ENCODE results near the gene STK32B. TPM values are rescaled to one million over a fixed set of nuclear protein-coding genes. Genes with fewer than 3 reads are reported as not detected.

The STK32B gene
- total and polyA plus RNA-seq, 8 donors, result 0.90 to 5.1 (median 3.3) TPM

DNA sequence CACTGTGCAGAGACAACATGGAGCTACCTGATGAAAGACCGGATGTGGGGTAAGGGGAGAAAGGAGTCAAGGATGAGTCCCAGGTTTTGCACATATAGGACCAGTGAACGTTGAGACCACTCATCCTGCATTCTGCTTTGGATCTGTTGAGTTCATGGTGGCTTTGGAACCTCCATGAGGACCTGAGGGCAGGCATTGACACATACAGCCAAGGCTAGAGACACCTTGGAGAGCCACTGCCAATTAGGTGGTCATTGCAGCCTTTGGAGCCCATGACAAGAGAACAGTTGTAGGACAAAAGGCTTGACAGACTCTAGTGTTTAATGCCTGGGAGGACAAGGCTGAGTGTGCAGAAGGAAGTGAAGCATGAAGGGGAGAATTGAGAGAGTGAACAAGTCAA, 87.9 kb downstream of the STK32B start:
- no peaks in the 10 kb centered on the region for H3K27me3 ChIP-seq
- H3K9me3 ChIP-seq, result no peaks in the 10 kb centered on the region
- no peaks in the 10 kb centered on the region for H3K4me1 ChIP-seq
- H3K4me3 ChIP-seq, result no peak overlapping the region
- no peak overlapping the region for H3K27ac ChIP-seq
- intact Hi-C loops (cut with DNase I), result no loop called here
- ATAC-seq, result no peak
- TF ChIP-seq, protein P1, sequence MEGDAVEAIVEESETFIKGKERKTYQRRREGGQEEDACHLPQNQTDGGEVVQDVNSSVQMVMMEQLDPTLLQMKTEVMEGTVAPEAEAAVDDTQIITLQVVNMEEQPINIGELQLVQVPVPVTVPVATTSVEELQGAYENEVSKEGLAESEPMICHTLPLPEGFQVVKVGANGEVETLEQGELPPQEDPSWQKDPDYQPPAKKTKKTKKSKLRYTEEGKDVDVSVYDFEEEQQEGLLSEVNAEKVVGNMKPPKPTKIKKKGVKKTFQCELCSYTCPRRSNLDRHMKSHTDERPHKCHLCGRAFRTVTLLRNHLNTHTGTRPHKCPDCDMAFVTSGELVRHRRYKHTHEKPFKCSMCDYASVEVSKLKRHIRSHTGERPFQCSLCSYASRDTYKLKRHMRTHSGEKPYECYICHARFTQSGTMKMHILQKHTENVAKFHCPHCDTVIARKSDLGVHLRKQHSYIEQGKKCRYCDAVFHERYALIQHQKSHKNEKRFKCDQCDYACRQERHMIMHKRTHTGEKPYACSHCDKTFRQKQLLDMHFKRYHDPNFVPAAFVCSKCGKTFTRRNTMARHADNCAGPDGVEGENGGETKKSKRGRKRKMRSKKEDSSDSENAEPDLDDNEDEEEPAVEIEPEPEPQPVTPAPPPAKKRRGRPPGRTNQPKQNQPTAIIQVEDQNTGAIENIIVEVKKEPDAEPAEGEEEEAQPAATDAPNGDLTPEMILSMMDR (IDR thresholded peaks at IDR 0.05), result no peak
- H3K36me3 ChIP-seq, result no peaks in the 10 kb centered on the region
- DNase-seq, result no peak

DNA sequence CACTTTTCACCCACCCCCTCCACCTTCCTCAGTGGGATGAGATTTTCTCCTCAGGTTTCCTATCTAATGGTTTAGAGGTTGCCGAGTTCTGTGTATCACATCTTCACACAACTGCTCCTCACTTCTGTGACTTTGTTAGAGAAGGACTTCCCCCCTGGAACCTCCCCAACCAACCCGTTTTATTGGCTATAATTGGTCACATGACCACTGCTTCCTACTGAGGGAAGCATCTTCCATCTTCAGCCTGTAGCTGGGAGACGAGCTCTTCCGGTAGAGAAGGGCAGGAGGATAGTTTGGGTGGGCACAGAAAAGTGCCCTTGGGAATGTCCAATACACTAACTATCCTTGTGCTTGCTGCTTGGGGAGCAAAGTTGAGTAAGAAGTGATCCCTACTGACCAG, 90.5 kb downstream of the STK32B start:
- H3K27me3 ChIP-seq, result no peaks in the 10 kb centered on the region
- no peak overlapping the region for H3K27ac ChIP-seq
- ATAC-seq (no peak), DNase-seq (no peak)
- no peak overlapping the region for H3K4me3 ChIP-seq
- H3K9me3 ChIP-seq, result no peaks in the 10 kb centered on the region
- TF ChIP-seq, protein P1 (IDR thresholded peaks at IDR 0.05), result no peak
- intact Hi-C loops (cut with DNase I), result no loop called here
- H3K36me3 ChIP-seq, result no peaks in the 10 kb centered on the region
- H3K4me1 ChIP-seq, result no peaks in the 10 kb centered on the region

DNA sequence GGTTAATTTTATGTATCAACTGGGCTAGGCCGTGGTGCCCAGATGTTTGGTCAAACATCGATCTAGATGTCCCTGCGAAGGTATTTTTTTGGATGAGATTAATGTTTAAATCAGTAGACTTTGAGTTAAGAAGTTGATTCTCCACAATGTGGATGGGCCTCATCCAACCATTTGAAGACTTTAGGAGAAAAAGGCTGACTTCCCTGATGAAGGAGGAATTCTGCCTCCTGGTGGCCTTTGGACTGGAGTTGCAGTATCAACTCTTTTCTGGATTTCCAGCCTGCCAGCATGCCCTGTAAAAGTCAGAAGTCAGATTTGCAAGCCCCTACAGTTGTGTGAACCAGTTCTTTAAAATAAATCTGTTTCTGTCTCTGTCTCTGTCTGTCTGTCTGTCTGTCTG, 91.4 kb downstream of the STK32B start:
- peak in 1 of 4 donors; percentile 53 for DNase-seq
- TF ChIP-seq, protein P1 (IDR thresholded peaks at IDR 0.05), result peak; percentile 32 to 35
- intact Hi-C loops (cut with DNase I), result no loop called here
- no peaks in the 10 kb centered on the region for H3K4me1 ChIP-seq
- no peak overlapping the region for H3K27ac ChIP-seq
- H3K4me3 ChIP-seq, result no peak overlapping the region
- H3K36me3 ChIP-seq, result no peaks in the 10 kb centered on the region
- ATAC-seq, result peak; percentile 38
- H3K9me3 ChIP-seq, result no peaks in the 10 kb centered on the region
- H3K27me3 ChIP-seq, result no peaks in the 10 kb centered on the region

DNA sequence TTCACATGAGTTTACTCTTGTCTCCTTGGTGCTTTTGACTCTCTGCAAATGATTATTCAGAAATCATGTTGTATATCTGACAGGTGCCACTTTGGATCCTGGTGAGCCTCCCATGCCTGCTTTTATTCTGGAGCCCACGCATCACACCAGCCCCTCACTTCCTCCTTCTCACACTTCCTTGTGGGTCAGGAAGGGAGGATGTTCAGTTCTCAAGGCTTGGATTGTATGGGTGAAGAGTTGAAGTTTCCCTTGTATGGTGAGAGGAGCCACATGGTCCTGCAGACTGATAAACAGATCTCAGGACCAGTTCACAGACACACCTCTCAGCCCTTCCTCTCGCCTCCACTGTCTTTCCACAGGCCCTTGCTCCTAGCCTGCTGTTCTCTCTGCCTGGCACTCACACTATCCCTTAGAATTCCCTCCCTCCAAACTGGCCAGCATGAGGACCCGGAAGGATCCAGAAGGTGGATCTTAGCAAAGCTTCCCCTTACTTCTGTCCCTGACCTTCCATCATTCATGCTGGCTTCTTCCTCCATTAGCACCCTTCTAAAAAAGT, 92.1 kb downstream of the STK32B start:
- Histone ChIP-seq H3K27ac (no peak overlapping the region), H3K9me3 (no peaks in the 10 kb centered on the region), H3K36me3 (no peaks in the 10 kb centered on the region), H3K4me1 (no peaks in the 10 kb centered on the region), H3K4me3 (no peak overlapping the region), H3K27me3 (no peaks in the 10 kb centered on the region)
- ATAC-seq, result no peak
- no peak for DNase-seq
- intact Hi-C loops (cut with DNase I), result no loop called here
- TF ChIP-seq, protein P1 (IDR thresholded peaks at IDR 0.05), result no peak

DNA sequence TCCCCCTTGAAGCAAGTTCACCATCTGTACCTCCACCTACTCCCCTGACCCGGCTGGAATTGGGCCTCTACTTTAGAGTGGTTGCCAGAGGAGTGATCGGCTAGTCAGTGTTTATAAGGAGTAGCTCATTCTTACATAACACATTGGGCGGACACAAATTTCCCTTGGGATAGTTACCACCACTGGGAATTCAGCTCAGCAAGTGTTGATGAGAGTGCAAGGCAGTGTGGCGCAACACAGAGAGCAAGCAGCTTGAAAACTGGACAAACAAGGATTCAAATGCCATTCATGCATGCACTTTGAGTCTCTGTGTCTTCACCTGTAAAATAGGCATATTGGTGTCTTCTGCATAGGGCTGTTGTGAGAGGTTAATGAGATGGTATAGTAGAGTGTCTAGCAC, 92.7 kb downstream of the STK32B start:
- TF ChIP-seq, protein P1 (IDR thresholded peaks at IDR 0.05), result no peak
- ATAC-seq (no peak), DNase-seq (no peak)
- Histone ChIP-seq H3K36me3 (no peaks in the 10 kb centered on the region), H3K27me3 (no peaks in the 10 kb centered on the region), H3K27ac (no peak overlapping the region), H3K4me1 (no peaks in the 10 kb centered on the region), H3K9me3 (no peaks in the 10 kb centered on the region), H3K4me3 (no peak overlapping the region)
- intact Hi-C loops (cut with DNase I), result no loop called here

All from left lung (tissue), 10 donors.